AG08396 (cell line): ENCODE measurements around the gene ABLIM3.

Experiments used
- DNase-seq: peaks from one replicate; pipeline ENCODE4 v3.0.0; 2012; ENCODE audit warnings: low spot score, mixed read lengths

Gene ABLIM3

GRCh38 chr5:149219584-149219983 is 78.3 kb downstream of the ABLIM3 start:
- DNase-seq = no peak

- no peak for DNase-seq
These were observed 79.5 kb downstream of the ABLIM3 start for GRCh38 chr5:149220750-149221149.

- peak; percentile 13 for DNase-seq
These were observed 80.0 kb downstream of the ABLIM3 start for GRCh38 chr5:149221326-149221725.

DNA sequence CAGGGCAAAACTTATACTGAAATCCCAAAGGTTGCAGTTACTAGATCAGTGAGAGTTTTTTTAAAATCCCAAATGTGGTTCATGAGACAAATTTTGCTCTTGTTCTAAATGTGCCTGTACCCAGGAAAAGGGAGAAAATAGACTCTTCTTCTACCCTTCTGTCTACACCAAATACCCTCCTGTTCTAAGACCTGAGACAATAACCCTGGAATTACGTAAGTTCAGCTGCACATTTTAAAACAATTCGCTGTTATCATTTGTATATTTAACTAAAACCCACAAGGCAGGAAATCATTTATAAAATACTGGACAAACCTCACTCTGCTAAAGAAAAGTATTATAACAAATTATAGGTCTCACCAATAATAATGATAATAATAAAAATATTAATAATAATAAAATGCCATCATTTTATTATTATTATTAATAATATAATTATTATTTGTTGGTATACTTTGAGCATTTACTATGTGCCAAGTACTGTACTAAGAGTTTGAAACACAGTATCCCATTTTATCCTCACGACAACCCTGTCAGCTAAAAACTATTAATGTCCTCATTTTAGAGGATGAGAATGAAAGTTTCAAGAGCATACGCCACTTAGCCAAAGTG is 80.5 kb downstream of the ABLIM3 start:
- DNase-seq = no peak

DNA sequence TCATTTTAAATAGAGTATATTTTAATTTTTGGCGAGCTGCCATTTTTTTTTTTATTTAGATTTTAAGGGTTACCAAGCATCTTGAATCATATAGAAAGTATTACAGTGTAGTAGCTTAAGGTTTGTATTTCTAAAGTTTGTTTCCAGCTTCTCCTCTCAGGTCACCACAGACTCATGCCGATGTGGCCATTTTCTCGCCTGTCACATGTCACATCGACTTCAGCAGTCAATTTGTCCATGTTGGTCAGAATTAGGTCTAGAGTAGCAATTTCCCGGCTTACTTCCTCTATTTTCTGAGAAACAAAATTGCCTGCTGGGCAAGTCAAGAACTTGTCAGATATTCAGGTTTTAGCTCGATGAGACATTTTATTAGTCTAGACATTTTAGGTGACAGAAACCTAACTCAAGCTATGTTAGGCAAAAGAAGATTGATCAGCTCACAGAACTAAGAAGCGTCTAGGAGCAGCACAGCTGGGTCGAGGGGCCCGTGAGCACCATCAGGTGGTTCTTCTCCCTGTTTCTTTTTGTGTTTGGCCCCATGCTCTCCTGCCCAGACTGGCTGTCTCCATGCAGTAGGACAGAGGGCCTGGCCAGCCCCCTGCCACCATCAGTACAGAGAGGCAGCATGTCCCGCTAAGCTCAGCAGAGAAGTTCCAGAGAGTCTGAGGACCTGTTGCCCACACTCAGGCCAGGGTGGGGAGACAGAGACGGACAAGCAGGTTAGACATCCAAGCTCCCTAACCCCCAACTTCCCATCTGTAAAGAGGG is 82.0 kb downstream of the ABLIM3 start:
- no peak for DNase-seq

DNA sequence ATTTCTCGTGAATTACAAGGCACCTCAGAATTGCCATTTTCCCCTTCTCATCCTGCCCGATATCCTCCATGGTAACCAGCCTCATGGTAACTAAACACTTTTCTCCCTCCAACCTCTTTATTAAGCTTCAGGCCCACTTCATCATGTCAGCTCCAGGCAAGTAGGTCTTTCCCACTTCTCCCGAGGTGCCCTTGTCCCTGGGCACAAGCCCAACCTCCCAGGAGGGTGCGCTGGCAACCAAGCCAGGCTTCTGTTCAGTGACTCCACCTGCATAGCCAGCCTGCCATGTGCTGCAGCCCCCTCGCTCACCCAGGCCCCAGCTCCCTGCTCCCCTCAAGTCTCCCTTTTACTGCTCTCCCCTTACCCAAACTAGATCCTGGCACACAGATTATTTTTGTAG is 83.0 kb downstream of the ABLIM3 start:
- DNase-seq = no peak

DNA sequence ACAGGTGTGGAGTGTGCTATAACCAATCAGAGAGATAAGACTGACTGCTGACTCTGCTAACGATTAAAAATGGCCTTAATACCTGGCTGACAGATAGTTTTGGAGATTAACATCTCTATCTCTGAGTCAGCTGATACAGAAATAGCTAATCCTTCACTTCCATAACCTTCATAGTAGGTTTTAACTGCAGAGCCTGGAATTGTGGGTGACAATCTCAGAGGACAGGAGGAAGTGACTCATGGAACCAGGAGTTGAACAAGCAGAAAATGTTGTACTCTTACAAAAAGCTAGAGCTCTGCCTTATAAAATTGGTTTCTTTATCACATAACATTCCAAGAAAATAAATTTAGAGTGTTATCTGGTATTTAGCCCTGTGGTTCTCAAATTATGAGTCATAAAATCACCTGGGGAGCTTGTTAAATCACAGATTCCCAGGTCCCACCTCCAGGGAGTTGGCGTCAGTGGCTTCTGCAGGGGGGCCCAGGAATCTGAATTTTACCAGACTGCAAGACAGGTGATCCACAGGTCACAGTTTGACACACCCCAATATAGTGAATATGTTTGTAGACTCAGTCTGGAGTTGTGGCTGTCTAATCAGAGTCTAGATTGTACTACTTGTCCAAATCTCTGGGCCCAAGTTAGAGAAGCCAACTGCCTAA is 86.0 kb downstream of the ABLIM3 start:
- peak; percentile 24 for DNase-seq

DNA sequence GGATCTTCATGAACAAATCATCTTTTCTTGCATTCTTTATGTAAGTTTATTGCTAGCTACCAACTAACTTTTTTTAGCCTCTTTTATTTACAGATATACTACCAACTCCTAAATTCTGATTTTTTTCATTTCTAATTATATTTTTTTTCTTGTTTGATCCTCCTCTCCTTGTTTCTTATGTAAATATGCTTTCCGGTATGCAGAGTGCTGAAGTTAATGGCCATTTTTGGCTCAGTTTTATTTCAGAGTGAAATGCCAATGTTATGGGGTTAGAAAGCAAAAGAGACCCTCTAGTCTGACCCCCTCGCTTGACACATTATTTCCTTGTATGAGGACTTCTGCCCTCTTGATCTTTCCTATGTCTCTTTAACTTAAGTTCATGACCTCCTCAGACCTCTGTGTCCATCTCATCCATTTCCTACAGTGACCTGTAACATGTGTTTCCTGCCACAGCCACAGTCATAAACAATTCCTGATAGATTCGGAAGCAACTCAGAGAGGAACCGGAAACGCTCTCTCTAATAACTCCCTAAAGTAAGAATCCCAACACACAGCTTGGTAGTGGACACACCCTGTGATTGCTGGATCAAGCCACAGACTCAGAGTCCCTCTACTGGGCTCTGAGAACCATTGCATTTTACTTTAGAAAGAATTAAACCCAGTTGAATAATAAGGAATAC is 87.5 kb downstream of the ABLIM3 start:
- peak; percentile 77 for DNase-seq

DNA sequence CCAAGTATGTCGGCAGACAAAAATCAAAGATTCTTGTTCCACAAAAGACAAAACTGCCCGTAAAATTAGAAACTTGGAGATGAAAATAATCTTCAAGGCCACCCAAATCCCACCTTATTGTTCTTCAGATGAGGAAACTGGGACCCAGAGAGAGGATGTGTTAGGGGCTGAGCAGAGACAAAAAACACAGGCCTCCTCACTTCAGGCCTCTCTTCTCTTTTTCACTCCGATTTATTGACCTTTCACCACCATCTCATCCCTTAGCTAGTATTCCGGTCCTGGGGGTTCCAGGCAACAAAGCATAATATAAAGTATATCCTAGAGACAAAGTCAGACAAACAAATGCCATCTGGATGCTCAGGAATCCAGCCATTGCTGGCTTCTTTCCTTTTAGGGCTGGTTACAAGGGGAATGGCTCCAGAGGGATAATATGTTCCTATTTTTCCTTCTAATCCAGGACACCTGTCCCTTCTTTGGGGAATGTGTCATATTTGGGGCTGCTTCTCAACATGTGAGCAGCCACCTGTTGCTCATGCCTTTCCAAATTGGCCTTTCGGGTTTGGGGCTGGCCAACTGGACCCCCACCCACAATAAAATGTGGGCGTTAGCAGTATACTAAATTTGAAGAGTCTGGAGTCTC is 88.1 kb downstream of the ABLIM3 start:
- DNase-seq = no peak

GRCh38 chr5:149235841-149236240 is 94.5 kb downstream of the ABLIM3 start:
- no peak for DNase-seq

DNA sequence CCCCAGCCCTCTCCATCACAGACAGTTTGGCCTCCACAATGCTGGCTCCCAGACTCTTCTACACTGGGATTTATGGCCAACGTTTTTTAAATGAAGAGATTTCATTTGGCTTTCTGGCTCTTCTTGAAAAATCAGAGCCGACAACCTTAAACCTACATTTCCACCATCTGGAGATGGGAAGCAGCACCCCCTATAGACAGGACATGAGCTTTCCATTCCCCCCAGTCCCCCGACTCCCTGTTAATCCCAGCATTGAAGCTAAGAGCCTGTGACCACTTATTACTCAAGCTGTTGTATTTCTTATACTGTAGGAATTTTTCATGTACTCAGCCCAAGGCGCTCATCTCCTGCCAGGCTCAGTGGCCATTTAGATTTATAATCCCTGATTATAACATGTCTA is 96.4 kb downstream of the ABLIM3 start:
- DNase-seq = no peak

- no peak for DNase-seq
These were observed 97.2 kb downstream of the ABLIM3 start for GRCh38 chr5:149238540-149238939.

DNA sequence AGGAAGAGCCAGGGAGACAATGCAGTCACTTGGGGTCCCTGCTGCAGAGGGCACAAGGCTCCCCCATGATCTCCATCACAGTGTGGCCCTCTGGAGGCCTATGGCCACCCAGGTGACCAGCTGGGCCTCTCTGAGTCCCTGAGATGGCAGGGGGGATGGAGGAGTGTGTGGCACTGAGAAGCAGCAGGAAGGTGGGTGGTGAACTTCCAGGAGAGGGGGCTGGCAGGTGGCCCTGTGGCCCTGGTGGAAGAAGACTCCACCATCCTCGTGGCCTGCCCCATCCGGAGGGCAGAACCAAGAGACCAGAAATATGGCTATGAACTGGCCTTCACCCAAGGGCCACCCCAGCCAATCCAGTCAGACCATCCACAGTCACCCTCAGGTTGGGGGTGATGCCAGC is 98.6 kb downstream of the ABLIM3 start:
- DNase-seq = no peak

DNA sequence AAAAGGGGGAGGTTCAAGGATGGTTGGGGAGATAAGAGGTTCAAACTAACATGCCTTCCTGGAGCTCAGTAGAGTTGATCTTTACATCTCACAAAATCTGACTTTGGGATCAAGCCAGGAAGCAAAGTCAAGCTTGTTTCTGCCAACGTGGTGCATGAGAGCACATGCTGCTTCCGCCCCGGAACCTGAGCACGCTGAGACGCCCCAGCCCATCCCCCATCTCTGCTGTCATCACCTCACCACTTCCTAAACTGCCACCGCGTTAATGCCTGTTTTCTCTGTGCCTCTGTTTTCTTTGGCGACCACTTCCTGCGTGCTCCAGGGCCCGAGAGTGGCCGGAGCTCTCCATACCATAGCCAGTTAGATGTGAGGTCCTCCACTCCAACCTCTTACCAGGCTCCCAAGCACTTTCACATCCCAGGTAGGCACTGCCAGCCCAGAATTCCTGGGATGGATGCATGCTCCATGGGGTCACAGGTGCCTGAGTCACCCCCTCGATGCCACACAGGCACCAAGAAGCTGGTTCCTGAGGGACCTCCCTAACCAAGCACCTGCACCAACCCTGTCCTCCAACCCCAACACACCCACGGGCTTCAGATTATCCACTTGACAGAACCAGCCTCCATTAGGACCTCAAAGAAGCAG is 99.2 kb downstream of the ABLIM3 start:
- DNase-seq = no peak

GRCh38 chr5:149242339-149242738 is 101.0 kb downstream of the ABLIM3 start:
- no peak for DNase-seq

- DNase-seq = no peak
These were observed 105.6 kb downstream of the ABLIM3 start for GRCh38 chr5:149246906-149247305.

GRCh38 chr5:149247726-149248125 is 106.4 kb downstream of the ABLIM3 start:
- DNase-seq = no peak

DNA sequence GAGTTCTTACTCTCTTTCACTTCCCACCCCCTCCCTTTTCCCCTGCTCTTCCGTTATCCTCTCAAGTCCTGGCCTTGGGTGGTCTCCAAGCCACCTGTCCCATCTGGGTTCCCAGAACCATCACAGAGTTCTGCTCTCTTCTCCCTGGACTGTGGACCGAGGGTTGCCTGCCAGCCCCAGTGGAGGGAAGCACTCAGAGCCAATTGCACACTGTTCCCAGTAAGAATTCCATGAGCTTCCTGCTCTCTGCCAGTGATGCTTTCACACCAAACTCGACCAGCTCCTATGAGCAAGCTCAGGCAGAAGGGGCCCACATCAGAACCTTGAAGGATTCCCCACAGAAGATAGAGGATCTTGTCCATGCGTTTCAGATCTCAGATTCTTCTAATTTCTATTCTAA is 110.3 kb downstream of the ABLIM3 start:
- no peak for DNase-seq

- peak; percentile 61 for DNase-seq
These were observed 113.2 kb downstream of the ABLIM3 start for GRCh38 chr5:149254506-149254905.

DNA sequence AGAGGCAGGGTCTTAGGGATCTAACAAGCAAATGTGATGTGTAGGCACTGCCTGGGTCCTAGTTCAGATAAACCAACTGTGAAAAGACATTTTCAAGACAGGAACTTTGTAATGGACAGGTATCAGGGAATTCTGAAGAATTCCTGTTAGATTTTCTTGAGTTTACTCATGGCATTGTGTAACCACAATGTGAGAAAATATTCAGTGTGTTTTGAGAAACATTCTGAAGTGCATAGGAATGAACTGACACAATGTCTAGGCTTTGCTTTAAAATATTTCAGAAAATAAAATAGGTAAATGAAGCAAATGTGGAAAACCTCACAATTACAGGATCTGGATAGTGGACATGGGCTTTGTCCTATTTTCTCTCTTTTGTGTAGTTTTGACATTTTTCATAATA is 115.2 kb downstream of the ABLIM3 start:
- DNase-seq = no peak

DNA sequence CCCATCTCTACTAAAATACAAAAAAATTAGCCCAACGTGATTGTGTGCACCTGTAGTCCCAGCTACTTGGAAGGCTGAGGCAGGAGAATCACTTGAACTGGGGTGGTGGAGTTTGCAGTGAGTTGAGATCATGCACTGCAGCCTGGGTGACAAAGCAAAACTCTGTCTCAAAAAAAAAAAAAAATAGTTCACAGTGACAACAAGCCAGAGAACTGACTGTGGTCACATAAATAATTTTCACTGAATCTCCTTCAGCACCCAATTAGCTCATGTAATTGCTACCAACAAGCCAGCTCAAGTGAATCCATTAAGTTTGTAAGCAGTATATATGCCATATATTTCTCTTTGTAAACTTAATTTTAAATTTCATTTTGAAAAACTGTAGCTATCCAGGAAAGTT is 115.8 kb downstream of the ABLIM3 start:
- DNase-seq = no peak
